Daoy (cell line): ENCODE results near the gene CTDSPL2. TPM values are rescaled to one million over a fixed set of nuclear protein-coding genes. Genes with fewer than 3 reads are reported as not detected.
"Not testable (repeated sequence)": the region's sequence is repeated elsewhere in the genome, so short reads cannot be mapped to it uniquely, and the experiment has no call there.

Experiments
- DNase-seq: peaks from one replicate; pipeline ENCODE4 v3.0.0-alpha.2; 2015; ENCODE audit warnings: low read depth
- total RNA-seq: library from RNA; depleted of rRNA; stranded (reverse); fragments of >200 nt; shearing (Covaris generic); gene quantifications from 2 replicates; pipeline ENCODE4 v1.2.3, GENCODE V29; 2014

The CTDSPL2 gene
- total RNA-seq, 1 experiment from 2014 or later, result 72.5 TPM

DNA sequence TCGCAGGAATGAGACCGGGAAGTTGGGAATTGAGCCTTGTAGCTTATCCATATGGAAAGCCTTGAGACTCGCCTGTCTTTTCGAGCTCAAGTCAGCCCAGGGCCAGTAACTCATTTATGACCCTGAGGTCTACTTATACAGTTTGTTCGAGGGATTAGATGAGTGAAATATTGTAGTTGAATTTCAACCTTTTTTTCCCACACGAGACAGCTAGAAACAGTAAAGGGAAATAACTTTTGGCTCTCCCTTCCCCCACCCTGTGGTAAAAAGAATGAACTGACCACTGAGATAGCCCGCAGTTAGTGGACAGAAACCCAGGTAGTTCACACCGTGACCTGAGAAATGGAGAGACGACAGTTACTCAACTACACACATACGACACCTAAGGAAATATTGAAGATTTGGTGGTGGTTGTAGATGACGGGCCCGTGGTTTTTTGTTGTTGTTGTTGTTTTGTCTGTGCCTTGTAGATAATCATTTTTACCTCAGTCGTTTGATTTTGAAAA is 110.4 kb downstream of the CTDSPL2 start:
- DNase-seq, result no peak

DNA sequence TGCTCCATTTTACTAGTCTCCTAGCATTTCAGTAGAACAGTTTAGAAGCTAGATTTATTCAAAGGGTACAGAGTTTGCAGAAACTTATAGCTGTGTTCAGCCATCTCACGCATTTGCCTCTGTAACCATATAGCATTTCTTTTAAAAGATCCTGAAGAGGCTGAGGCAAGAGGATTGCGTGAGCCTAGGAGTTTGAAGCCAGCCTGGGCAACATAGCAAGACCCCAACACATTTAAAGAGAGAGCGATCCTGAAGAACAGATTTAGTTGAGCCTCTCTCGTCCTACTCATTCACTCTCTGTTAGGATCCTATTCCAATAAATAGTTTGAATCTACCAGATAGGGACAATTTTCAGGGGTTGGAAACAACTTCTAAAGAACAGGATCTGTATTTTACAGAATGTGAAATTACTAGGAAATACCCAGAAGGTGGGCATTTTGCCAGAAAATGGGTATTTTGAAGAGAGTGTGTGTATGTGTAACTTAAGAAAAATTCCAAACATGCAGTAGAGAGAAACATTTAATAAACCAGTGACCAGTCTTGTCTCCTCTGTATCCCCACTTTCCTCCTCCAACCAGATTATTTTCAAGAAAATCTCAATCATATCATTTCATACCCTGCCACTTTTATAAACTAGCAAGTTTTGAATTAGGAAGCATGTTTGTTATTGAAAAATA is 114.0 kb downstream of the CTDSPL2 start:
- peak; percentile 22 for DNase-seq

GRCh38 chr15:44542596-44542995 is 115.2 kb downstream of the CTDSPL2 start:
- DNase-seq, result no peak

DNA sequence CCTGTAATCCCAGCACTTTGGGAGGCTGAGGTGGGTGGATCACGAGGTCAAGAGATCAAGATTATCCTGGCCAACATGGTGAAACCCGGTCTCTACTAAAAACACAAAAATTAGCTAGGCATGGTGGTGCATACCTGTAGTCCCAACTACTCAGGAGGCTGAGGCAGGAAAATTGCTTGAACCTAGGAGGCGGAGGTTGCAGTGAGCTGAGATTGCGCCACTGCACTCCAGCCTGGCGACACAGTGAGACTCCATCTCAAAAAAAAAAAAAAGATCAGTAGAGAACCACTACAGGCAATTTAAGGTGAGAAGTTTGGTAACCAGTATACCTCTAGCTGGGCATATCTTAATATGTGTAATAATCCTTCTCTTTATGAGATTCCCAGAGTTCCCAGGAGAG is 117.3 kb downstream of the CTDSPL2 start:
- DNase-seq, result not testable (repeated sequence)

- no peak for DNase-seq
Observed at GRCh38 chr15:44545913-44546802, 118.7 kb downstream of the CTDSPL2 start.

GRCh38 chr15:44549152-44549551 is 121.7 kb downstream of the CTDSPL2 start:
- not testable (repeated sequence) for DNase-seq

GRCh38 chr15:44550256-44550655 is 122.8 kb downstream of the CTDSPL2 start:
- no peak for DNase-seq

GRCh38 chr15:44550734-44551133 is 123.3 kb downstream of the CTDSPL2 start:
- DNase-seq, result no peak

GRCh38 chr15:44554934-44555723 is 127.7 kb downstream of the CTDSPL2 start:
- no peak for DNase-seq

- not testable (repeated sequence) for DNase-seq
Observed at GRCh38 chr15:44560926-44561325, 133.5 kb downstream of the CTDSPL2 start.

- no peak for DNase-seq
Observed at GRCh38 chr15:44565387-44566154, 138.1 kb downstream of the CTDSPL2 start.

DNA sequence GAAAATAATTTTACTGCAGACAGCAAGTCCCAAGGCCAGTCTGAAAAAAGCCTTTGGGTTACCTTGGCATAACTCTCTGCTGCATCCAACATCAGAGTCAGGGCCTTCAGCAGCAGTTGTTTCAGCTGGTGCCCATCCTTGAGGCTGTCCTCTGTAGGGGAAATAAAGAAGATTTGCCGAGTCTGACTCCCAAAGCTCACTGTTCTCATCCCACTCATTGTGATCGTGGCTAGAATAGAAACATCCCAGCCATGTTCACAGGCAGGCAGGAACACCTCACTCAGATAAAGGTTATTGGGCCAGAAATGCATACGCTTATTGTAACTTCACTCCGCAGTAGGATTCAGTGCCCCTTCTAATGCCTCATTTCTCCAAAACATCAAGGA is 138.7 kb downstream of the CTDSPL2 start:
- no peak for DNase-seq

DNA sequence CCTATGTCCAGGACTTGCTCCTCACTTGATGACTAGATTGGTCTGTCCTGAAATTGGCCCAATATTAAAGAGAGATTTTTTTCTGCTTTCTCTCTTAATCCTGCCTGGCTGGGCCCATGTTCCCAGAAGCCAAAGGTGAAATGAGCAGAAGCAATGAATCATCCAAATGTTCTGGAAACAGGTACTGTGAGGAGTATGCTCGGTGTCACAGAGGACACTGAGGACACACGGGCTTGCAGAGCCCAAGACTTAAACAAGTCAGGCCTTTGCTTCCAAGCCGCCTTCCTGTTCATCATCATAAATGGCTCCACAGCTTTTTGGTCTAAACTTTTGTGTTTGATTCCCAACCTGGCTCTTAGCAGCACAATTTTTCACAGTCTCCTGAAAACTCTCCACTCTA is 140.9 kb downstream of the CTDSPL2 start:
- DNase-seq, result no peak

DNA sequence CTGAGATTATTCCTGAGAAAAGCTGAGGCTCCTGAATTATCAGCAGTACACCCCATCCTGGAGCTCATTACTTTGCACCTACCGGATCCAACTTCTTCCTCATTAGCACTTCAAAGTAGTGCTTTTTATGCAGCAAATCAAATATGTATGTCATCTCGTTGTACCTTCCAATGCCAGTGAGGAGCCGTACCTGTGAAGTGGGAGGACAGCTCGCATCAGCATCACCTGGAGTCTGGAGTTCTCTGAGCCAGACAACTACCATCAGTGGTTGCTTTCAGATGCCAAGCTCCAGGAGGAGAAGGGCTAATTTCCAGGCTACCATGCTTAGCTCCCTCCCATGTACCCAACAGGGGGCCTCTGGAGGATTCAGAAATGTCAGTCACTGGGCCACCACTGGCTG is 141.9 kb downstream of the CTDSPL2 start:
- DNase-seq, result no peak

DNA sequence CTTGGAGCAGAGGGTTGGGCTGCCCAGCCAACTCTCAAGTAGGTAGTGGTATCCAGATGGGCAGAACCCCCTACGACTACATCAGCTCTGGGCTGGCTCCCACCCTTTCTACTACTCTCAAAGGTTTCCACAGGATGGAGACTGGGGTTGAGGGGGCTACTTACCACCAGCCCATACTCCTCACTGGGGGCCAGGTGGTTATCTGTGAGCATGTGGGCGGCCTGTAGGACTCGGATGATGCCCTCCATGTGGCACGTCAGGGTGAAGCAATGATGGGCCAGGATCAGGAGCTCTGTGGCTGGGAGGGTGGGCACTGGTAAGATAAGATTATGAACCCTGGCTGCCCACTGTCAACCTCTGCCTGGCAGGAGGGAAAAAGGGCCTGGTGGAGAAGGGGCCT is 142.9 kb downstream of the CTDSPL2 start:
- no peak for DNase-seq

- no peak for DNase-seq
Observed at GRCh38 chr15:44573386-44573785, 146.0 kb downstream of the CTDSPL2 start.

DNA sequence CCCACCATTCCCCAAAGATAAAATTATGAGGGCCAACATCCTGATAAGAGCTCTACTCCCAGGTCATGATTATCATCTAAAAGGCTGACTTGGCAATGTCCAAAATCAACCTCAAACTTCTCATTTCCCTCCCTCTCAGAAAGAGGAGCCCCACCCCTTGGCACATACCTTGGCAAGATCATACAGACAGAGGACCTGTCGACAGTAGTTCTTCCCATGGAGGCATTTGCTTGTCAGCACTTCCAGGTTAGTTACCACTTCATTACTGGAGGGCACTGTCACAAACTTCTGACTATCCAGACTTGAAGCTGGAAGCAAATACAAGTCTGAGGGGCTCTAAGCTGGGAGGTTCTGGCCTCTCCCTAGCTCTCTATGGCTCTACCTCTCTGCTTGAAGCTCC is 147.3 kb downstream of the CTDSPL2 start:
- DNase-seq, result no peak
